HS-27A (cell line): ENCODE results near the gene MEF2C.

Experiments
- DNase-seq: peaks from one replicate; pipeline ENCODE4 v3.0.0-alpha.2; 2012; ENCODE audit warnings: low read depth, missing footprints

MEF2C gene

GRCh38 chr5:88826646-88827585 is 56.1 kb downstream of the MEF2C start:
- no peak for DNase-seq

GRCh38 chr5:88825584-88826315 is 57.2 kb downstream of the MEF2C start:
- DNase-seq = no peak

- no peak for DNase-seq
These were observed 57.9 kb downstream of the MEF2C start for GRCh38 chr5:88824892-88825583.

DNA sequence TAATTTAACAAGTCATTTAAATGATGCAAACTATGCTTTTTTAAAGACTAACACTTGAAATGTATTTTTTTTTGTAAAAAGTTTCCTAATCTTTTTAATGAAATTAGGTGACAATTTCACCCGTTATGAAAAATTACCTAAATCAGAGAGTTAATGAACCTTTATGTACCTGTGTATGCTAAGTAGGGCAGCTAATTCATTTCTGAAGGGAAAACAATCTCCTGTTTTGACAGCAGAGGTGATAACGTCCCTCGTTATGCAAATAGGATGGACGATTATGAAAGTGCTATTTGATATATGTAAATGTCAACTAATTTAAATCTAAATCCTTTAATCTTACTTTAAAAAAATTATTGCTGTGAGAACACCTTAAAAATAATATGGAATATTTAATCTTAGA is 58.8 kb downstream of the MEF2C start:
- DNase-seq = no peak

DNA sequence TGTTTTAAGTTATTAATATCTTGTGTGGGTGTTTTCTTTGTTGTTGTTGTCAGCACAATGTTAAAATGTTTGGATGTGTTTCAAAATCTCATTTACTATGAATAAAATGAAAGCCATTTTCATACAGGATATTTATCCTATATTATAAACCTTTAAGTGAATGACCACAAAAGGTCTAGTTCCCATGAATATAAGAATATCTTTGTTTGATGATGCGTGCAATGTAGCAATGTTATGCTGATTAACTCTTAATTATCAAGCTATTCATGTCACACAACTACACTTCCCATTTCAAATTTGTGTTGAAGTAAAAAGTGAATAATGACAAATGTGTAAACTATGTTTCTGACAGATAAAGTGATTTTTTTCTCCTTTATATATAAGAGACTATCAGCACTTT is 59.8 kb downstream of the MEF2C start:
- DNase-seq = no peak

GRCh38 chr5:88821161-88821560 is 61.8 kb downstream of the MEF2C start:
- DNase-seq = no peak

DNA sequence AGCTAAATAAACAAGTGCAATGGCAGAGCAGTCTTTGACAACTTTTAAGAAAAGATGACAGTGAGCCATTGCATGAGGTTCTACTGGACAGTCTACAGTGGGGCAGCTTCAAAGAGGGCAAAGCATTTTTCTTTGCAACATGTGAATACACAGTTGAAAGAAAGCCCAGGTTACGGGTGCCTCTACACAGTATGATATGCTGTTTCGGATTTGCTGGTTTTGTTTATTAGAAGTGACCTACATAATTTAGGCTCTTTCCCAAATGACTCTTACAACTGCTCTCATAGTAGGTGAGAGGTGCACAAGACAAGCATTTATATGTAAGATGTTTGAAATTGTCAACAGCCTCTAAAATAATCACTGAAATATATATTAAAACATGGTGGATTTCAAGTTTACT is 62.4 kb downstream of the MEF2C start:
- DNase-seq = no peak

- DNase-seq = no peak
These were observed 63.5 kb downstream of the MEF2C start for GRCh38 chr5:88819301-88819999.

GRCh38 chr5:88818296-88818695 is 64.7 kb downstream of the MEF2C start:
- no peak for DNase-seq

- DNase-seq = no peak
These were observed 66.8 kb downstream of the MEF2C start for GRCh38 chr5:88816195-88816594.

DNA sequence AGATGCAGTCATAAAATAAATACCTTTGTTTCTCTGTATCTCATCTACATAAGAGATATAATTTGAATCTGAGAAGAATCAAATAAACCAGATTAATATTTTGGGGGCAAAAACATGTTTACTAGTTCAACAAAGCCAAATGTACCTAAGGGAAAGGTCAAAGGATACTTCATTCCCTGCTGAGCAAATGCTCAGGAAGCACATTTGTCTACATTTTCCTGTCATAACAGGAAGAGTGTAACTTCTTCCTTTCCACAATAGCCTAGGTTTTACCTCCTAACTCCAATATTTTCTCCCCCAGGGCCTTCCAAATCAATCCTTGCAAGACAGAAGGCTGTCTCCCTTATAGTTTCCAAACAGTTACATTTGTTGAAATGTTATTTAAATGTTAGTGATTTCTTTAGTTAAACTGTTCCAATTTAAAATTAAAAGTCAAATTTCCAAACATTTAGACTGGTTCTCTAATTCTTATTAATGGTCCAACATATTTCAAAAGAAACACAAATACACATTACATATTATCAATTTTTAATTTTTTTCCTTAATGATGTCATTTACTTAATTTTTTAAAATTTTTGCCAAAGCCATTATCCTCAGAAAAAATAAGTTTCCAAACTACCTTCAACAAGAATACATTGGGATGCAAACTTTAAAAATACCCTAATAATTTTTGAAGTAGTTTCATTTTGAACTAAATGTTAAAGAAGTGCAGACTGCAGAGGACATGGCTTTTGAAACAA is 67.8 kb downstream of the MEF2C start:
- DNase-seq = no peak

DNA sequence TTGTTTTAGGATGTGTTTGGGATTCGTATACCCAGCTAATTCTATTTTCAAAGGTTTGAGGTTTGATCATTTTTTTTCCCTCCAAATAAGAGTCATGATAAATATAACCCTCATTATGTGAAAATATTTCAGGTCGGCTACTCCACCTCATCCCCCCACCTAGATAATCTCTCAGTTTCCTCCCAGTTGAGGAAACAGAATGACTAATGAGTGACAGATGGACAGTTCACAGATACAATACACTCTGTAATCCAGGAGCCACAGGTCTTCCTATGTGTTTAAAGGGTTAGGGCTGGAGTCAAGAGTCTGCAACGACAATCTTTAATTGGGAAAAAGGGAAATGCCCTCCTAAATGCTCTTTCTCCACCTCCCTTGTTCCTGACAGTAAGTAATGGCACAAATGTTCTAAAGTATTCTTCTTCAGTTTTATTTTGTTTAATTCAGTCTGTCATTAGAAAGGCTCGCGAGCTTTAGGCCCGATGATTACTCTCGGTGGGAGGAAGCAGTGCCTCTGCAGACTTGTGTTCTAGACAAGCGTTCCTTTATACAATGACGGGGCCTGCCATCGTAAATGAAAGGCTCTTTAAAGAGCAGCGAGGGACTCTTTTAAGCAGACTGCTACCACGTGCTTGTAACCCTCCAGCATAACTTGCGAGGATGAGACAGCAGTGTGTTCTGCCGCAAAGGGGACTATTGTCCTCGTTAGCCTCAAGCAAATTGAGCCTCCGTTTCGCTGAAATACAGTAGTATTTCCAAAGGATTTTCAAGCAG is 69.0 kb downstream of the MEF2C start:
- DNase-seq = no peak

DNA sequence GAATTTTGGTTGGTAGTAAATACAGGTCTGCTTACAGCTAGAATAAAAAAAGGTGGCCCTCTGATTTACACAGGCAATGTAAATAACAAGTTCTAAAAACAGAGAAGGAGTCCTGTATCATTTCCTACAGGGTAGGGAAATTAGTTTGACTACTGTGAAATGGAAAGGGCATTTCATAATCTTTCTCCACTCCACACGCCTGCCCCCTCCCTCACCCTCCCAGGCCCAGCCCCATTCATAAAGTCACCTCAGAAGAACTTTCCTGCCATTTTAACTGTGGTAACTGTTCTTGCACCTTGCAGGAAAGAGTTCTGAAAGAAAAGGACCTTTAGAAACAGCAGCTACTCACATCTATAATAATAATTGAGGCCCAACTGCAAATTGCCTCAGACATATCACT is 69.7 kb downstream of the MEF2C start:
- DNase-seq = no peak

DNA sequence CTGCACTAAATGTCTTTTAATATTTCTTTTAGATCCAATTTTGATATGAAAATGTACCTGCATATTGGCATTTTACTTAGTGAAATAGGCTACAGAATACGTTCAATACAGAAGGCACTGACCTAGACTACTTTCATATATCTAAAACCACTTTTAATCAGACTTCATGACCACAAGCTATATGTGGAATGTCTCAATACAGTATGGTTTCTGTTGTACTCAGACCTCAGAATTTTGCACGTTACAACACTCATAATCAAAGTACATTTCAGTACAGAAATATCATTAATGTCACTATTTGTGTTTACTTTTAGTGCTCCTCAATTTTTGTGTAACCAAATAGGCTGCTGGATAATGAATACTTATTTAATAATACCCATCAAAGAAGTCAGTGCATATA is 74.8 kb downstream of the MEF2C start:
- DNase-seq = no peak

- no peak for DNase-seq
These were observed 75.7 kb downstream of the MEF2C start for GRCh38 chr5:88807327-88807726.

- no peak for DNase-seq
These were observed 76.6 kb downstream of the MEF2C start for GRCh38 chr5:88806338-88806737.

- DNase-seq = no peak
These were observed 77.7 kb downstream of the MEF2C start for GRCh38 chr5:88805151-88805784.

GRCh38 chr5:88804444-88804843 is 78.5 kb downstream of the MEF2C start:
- DNase-seq = no peak

GRCh38 chr5:88803309-88803708 is 79.7 kb downstream of the MEF2C start:
- DNase-seq = no peak

DNA sequence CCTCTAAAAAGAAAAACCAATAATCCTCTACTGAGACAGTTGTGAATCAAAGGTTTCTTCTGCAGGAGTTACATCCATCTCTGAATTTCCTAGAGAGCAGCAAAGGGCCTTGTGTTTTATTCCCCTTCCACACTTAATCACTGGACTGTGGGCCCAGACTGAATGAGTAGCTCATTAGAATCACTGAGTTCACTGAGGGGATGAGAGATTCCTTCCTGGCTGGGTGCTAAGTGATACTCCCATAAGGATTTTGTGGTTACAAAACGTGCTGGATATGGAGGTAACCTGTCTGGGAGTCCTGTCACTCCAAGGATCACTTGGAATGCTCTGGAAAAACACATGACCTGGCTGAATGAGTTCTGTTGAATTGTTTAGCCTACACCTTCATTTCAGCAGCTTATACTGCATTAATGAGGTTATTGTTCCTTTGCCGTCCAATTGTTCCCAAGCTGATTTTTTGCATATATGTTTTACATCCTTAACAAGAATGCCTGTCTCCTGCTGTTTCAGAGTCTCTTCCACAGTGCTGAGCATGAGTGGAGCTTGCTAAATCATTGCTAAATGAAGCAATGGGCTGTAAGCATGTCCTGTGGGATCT is 82.9 kb downstream of the MEF2C start:
- no peak for DNase-seq
